Transverse colon (tissue), 3 donors: ENCODE data around the gene DGAT2.

Experiments
- POLR2A ChIP-seq: fragments of 450-650 bp; IDR thresholded peaks from one replicate; pipeline ENCODE4 v1.6.1; 2016; ENCODE audit warnings: antibody characterized with exemption, mild to moderate bottlenecking, moderate library complexity
- TF ChIP-seq, protein P1 (sequence below), 5 experiments: fragments of 200-600 bp in 3 of 5; fragments of 450-650 bp in 2 of 5; sonication (generic) in 3 of 5; IDR thresholded peaks; 1 replicate in 2 of 5; 2 replicates in 3 of 5; pipeline ENCODE4 v1.5.1; 2016 to 2017; ENCODE audit warnings: antibody characterized with exemption in 5 of 5, inconsistent platforms in 3 of 5, mild to moderate bottlenecking in 2 of 5, moderate library complexity in 1 of 5

GRCh38 chr11:75765116-75765515, 3.5 kb upstream of the DGAT2 start:
- TF ChIP-seq, protein P1, sequence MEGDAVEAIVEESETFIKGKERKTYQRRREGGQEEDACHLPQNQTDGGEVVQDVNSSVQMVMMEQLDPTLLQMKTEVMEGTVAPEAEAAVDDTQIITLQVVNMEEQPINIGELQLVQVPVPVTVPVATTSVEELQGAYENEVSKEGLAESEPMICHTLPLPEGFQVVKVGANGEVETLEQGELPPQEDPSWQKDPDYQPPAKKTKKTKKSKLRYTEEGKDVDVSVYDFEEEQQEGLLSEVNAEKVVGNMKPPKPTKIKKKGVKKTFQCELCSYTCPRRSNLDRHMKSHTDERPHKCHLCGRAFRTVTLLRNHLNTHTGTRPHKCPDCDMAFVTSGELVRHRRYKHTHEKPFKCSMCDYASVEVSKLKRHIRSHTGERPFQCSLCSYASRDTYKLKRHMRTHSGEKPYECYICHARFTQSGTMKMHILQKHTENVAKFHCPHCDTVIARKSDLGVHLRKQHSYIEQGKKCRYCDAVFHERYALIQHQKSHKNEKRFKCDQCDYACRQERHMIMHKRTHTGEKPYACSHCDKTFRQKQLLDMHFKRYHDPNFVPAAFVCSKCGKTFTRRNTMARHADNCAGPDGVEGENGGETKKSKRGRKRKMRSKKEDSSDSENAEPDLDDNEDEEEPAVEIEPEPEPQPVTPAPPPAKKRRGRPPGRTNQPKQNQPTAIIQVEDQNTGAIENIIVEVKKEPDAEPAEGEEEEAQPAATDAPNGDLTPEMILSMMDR (IDR thresholded peaks at IDR 0.05): no peak
- TF ChIP-seq POLR2A: no peak
